Erythroblast (primary cell): Measurements from ENCODE around the gene HTRA3.

ENCODE experiments used
- GATA1 ChIP-seq: IDR thresholded peaks from 2 replicates; pipeline ENCODE4 v1.6.1; 2011; ENCODE audit warnings: low read depth, mild to moderate bottlenecking, control low read depth, low read length, moderate library complexity
- POLR2A ChIP-seq: IDR thresholded peaks from 2 replicates; pipeline ENCODE4 v1.6.1; 2011; ENCODE audit warnings: mild to moderate bottlenecking, low read length

GRCh38 chr4:8255698-8256441, 13.7 kb upstream of the HTRA3 start:
- TF ChIP-seq POLR2A (no peak), GATA1 (no peak)
